GM19324 (cell line): ENCODE results near the gene MRPL32.

ENCODE experiments used
- ATAC-seq: cut with Tn5 transposase; IDR thresholded peaks from one replicate; pipeline ENCODE4 v1.9.1; 2021; ENCODE audit warnings: mild to moderate bottlenecking, moderate library complexity; ENCODE audit not compliant: unreplicated experiment, low FRiP score

Gene MRPL32

DNA sequence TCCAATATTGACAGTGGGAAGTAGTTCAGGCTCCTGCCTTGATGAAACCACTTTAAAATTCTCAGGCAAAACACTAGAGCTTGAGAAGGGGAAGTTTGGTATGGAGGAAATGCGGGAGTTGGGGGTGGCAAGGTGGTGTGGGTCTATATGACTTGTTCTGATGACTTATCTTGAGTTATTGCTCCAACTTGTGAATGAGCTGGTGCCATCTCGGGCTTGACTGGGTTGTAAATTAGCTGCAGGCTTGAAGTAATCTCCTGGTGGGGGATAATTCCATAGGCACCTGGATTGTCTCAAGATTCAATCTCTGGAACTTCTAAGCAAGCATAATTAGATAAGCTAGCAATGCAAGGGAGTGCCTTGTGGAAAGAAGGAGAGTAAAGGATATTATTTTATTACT lies 29.0 kb downstream of the MRPL32 start:
- ATAC-seq = no peak

DNA sequence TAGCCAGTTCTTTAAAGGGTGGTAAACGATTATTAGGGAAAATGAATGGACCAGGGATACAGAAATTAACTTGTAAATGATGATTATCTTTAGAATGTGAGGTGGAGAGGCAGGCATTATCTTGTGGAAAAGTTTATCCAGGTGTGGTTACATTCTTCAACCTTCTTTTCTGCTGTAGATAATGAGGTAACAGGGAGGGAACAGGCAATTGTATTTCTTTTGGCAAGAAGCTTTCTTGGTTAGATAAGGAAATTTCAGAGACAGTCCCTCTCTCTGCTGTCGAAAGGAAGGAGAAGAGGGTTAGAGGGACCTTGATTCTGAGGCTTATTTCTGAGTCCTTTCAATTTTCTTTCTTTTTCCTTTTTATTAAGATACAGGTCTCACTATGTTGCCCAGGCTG lies 32.1 kb downstream of the MRPL32 start:
- ATAC-seq = no peak

DNA sequence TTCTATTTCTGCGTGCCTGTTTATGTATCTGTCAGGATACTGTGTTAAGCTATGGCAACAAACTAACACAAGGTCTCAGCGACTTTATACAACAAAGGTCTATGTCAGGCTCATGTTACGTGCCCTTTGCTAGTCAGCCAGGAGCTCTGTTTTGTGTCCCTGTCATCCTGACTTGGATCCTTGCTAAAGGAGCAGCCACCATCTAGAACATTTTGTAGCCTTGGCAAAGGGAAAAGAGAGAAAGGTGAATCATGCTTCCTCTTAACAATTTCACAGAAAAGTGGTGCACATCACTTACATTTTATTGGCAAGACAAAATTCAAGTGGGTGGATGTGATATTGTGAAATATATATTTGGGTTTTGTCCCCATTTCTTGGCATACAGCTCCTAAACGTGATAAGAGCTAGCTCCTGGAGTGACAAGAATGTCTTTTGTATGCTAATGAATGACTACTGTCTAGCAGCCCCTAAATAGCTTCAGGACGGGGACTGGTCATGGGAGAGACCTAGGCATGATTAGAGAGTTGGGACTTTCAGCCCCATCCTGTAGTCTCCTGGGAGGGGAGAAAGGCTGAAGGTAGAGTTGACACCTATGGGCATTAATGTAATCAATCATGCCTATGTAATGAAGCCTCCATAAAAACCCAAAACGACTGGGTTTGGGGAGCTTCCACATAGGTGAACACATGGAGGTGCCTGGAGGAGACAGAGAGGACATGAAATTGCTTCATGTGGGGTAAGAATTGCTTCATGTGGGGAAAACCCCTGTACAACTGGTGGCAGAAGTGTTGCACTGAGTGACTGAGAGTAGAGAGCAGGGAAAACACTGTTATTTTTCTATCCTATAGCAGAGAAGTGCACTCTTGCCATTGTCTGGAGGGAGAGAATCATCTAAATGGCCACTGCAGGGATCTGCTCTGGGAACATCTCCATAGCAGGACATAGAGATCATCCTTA lies 33.0 kb downstream of the MRPL32 start:
- no peak for ATAC-seq

- ATAC-seq = no peak
These were observed 35.2 kb downstream of the MRPL32 start for GRCh38 chr7:42967391-42967790.

DNA sequence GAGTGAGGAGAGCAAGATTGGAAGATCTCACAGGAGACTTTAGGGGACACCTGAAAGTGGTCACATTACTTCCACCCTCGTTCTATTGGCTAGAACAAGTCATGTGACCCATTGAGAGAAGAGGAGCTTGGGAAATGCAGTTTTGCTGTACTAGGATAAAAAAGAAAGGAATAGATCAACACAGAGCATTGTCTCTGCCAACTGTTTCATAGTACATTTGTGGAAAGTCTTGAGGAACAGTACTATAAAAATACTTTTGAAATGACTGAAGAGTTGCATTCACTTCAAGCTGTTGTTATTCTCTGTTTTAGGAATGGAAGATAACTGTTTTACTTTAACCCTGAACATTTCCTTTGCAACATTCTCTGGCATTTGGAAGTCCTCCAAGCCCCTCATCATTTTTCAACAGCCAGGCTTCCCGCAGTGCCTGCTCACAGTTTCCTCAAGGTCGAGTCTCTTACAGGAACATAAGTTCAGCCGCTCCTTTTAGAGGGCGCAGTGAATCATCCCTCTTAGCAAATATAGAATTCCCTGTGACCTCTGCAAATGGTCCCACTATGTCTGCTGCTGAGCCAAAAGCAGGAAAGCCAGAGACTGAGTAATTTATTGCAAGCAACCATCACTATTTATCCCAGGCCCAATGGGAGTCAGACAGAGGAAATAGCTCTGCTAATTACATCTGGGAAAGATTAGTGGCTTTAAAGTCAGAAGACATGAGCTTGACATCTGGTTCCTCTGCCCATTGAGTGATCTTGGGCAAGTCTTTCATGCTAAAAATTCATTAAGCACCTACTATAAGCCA lies 40.7 kb downstream of the MRPL32 start:
- no peak for ATAC-seq

DNA sequence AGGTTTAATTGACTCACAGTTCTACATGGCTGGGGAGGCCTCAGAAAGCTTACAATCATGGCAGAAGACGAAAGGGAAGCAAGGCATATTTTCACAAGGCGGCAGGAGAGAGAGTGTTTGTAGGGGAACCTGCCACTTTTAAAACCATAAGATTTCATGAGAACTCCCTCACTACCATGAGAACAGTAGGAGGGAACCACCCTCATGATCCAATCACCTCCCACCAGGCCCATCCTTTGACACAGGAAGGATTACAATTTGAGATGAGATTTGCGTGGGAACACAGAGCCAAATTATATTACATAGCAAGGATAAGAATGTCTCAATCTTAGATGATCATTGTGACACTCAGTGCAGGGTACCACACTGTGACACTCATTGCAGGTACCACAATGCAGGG lies 44.2 kb downstream of the MRPL32 start:
- ATAC-seq = no peak

DNA sequence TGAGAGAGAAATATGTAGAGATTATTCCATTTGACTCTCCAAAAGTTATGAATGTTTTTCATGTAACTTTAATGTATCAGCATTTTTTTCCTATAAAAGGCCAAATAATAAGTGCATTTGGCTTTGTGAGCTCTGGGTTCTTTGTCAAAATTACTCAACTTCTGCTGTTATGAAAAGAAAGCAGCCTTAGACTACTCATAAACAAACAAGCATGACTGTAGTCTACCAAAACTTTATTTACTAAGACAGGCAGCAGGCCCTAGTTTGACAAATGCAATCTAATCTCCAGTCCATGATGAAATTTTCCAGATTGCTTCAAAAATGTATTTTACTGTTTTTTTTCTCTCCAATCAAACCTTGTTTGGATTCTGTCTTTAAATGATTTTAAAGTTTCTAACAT lies 46.3 kb downstream of the MRPL32 start:
- ATAC-seq = no peak

- ATAC-seq = no peak
These were observed 47.9 kb downstream of the MRPL32 start for GRCh38 chr7:42980084-42980483.

- ATAC-seq = no peak
These were observed 48.3 kb downstream of the MRPL32 start for GRCh38 chr7:42980514-42980913.

DNA sequence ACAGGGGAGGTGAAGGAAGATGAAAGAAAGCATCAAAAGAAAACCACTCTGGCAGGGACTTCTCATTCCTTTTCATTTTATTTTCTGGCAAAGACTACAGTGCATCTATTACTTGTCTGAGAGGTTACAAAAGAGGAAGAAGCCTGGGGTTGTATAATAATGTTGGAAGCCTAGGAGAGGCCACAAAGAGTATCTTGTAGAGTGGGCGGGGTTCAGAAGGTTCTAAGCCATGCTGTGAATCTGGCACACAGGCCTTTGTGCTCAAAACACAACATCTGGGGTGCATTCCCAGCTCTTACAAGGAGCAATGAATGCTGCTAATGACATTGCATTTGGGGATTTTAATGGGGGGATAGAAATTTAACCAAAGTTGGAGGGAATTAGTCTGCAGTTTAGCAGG lies 49.4 kb downstream of the MRPL32 start:
- no peak for ATAC-seq

GRCh38 chr7:42982604-42983115 lies 50.5 kb downstream of the MRPL32 start:
- no peak for ATAC-seq

GRCh38 chr7:42984137-42984536 lies 52.0 kb downstream of the MRPL32 start:
- no peak for ATAC-seq

DNA sequence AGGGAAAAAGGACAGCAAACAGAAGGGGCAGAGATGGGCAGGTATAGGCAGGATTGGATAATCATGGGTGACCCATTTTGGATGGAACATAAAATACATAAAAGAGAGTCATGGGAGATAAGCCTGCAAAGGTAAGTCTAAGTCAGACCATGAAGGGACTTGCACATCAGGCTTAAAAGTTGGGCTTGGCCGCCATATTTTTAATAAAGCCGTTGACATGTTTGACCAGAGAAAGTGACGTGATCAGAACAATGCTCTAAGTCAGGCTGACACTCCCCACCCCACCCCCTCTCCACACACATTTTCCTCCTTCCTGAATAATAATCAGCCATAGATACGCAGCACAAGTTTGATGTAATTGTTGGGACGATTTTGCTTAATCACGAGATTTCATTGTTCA lies 54.0 kb downstream of the MRPL32 start:
- no peak for ATAC-seq

DNA sequence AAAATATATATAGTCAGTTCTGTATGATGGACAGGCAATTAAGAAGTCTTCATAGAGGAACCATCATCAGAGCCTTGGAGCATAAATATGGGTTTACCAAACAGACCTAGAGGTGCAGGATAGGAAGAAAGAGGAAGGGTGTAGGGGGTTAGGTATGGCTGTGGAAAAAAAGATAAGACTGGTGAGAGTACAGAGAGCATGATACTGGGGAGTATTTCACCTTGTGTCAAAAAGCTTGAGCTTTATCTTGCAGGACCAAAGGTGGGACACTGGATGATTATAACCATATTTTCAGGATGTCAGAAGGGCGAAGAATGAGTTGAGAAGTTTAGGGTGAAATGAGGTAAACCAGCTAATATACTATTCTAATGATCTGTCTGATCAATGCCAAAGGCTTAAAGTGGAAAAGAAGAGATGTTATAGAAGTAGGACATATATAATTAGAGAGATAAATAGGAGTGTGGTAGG lies 54.6 kb downstream of the MRPL32 start:
- no peak for ATAC-seq
